Suppressor macrophage treated with lipopolysaccharide for 4 hours (primary cell): Measurements from ENCODE around the gene CD1B.
"Not testable (repeated sequence)": the region's sequence is repeated elsewhere in the genome, so short reads cannot be mapped to it uniquely, and the experiment has no call there.

Experiments used
- DNase-seq: peaks from one replicate; pipeline ENCODE4 v3.0.0-alpha.2; 2020

CD1B gene

DNA sequence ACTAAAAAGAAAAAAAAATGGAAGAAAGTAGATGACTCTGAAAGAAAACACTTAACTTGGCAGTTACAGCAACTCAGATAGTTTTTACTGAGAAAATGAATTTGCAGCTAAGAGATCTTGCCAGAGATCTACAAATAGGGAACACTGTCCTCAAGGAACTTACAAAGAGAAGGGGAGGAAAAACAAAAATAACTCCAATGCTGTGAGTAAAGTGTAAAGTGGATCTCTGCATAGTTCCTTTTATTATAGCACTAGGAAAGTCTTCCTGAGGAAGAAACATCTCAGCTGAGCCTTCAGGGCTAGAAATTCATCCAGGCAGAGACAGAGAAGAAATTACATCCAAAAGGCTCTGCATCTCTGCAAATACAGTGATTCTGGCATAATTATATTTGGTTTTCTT lies 3.9 kb downstream of the CD1B start:
- peak; percentile 25 for DNase-seq

DNA sequence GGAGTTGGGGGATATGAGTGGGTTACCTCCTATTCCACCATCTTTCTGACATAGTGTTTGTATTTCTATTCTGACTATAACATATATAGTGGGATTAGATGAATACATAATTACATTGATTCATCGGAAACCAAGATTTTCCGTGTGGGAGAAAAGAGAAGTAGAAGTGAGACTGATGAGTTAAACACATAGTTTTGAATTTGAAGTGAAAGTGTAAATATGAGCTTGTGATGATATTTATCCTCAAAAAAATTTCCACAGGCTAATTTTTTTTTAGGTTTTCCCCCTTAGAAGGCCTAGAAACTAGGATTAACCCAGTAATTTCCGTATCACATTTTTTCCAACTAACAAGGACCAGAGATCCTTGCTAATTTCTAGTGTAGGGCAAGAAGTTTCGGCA lies 6.9 kb downstream of the CD1B start:
- DNase-seq = peak; percentile 87

DNA sequence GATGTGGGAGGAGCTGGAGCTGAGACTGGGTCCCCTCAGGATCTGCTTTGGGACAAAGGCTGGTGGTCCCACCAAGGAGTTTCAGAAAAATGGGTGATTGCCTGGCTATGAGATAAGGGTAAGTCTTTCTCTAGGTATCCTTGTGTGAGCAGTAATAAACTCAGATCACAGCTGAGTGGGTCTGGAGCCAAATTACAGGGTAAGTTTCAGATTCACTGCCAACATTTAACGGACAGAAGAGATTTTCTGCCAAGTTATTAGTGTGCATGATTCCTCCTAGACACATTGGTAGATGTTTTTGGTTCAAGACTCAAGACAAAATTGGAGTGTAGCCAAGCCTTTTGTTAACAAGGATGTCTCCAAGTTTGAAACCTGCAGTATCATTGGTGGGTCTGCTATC lies 7.5 kb downstream of the CD1B start:
- no peak for DNase-seq

DNA sequence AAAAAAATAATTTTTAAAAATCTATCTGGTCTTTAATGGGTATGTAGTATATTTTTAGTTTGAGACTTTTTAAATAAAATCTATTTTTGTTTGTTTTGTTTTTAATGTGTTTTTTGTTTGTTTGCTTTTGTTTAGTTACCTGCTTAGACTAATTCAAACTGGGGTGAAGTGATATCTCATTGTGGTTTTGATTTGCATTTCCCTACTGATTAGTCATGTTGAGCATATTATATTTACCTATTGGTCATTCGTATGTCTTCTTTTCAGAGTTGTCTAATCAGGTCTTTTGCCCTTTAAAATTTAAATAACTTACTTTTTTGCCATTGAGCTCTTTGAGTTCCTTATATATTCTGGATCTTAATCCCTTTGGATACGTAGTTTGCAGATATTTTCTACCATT lies 20.3 kb downstream of the CD1B start:
- DNase-seq = no peak

DNA sequence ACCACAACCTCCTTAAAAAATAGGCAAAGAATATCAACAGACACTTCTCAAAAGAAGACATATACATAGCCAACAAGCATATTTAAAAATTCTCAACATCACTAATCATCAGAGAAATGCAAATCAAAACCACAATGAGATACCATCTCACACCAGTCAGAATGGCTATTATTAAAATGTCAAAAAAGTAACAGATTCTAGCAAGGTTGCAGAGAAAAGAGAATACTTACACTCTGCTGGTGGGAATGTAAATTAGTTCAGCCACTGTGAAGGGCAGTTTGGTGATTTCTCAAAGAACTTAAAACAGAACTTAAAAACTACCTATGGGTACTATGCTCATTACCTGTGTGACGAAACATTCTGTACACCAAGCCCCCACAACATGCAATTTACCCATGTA lies 20.7 kb downstream of the CD1B start:
- no peak for DNase-seq

DNA sequence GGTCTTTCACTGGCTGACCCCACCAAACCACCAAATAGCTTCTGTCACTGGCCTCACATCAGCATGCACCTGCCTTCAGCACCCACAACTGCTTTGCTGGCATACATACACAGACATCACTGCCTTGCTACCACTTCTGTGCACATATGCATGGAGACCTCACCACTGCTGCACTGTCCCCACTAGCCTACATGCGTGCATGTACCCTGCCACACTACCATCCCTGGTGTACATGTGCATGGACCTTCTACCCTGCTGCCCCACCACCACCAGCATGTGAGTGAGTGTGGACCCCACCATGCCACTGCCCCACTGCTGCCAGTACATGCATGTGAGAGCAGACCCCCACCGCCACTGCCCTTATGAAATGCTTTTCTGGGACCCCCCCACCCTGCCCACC lies 35.5 kb downstream of the CD1B start:
- DNase-seq = no peak

DNA sequence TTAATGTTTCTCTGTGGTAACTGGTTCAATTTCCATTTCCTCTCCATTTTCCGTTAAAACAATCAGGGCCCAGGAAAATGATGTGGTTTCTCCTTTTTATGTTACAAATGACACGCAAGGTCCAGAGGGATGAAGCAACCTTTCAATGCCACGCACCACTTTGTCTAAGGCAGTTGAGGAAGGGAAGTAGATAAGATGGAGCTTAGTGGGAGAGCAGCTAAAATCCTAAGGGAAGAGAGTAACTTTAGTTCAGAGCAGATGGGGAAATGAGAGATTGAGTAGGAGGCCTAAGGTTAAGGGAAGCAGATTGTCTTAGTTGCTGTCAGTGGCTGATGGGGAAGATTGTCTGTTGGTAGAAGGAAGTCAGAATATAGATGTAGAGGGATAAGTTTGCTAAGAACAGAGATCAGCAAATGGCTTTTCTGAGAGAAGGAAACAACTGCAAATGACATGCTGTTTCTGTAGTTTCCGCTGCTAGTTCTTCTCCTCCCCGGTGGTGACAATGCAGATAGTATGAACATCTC lies 40.9 kb downstream of the CD1B start:
- DNase-seq = peak; percentile 67

DNA sequence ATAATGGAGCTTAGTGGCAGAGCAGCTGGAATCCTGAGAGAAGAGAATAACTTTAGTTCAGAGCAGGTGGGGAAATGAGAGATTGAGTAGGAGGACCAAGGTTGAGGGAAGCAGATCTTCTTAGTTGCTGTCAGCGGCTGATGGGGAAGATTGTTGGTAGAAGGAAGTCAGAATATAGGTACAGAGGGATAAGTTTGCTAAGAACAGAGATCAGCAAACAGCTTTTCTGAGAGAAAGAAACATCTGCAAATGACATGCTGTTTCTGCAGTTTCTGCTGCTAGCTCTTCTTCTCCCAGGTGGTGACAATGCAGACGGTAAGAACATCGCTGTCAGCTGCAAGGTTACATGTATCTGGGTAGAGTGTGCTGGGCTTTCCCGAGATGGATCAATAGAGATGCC lies 41.5 kb downstream of the CD1B start, which contains the start of gene CD1C:
Gene CD1C, plus strand, starts transcription at position 113 of the 400 bp plus-strand sequence. Its CDS starts 142 bp downstream, at position 255.
- peak; percentile 28 for DNase-seq

DNA sequence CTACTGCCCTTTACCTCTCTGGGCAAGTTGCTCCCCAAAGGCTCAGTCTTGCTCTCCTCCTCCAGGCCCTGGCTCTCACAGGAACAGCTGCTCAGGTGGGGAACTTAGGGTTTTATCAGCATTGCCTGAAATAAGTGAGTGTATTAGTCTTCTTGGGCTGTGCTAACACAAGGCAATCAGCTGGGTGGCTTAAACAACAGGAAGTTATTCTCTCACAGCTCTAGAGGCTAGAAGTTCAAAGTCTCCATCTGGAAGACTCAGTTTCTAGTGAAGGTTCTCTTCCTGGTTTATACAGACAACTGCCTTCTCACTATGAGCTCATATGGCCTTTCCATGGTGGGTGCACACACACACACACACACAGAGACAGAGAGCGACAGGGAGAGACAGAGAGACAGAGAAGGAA lies 44.4 kb downstream of the CD1B start:
- DNase-seq = peak; percentile 50

DNA sequence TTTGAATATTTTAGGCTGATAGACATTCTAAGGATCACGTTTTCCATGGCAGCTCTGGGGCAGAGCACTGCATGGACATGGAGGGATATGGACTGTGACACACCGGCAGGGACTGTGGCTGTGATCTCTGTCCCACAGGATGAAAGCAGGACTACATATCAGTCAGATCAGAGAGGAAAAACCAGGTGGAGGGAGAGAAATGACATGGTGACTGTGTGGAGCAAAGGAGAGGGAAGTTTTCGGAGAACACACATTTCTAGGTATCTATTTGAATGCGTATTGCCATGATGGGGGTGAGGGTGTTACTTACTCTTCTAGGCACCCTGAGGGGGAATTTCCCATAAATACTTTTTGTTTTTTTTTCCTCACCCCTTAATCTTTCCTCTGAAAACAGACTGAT lies 44.8 kb downstream of the CD1B start:
- DNase-seq = no peak

DNA sequence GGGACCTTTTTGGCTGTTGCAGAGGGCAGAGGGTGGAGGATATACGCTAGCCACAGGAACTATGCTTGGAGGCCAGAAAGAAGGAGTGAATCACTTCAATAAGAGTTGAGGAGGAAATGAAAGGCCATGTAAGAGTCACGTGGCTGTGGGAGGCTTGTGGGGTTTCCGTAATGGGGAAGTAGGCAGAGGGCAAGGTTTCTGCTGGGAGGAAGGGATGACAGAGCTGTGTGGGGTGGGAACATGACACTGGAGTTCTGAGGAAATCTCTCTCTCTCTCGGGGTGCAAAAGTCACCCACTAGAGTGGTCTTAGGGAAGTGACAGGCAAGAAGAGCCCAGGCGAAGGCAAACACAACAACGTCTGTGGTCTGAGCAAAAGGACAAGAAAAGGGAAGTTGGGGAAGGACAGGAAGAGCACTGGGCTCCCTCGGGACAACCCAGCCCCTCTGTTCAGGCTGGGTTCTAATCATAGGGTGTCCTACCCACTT lies 45.5 kb downstream of the CD1B start:
- DNase-seq = peak; percentile 98

DNA sequence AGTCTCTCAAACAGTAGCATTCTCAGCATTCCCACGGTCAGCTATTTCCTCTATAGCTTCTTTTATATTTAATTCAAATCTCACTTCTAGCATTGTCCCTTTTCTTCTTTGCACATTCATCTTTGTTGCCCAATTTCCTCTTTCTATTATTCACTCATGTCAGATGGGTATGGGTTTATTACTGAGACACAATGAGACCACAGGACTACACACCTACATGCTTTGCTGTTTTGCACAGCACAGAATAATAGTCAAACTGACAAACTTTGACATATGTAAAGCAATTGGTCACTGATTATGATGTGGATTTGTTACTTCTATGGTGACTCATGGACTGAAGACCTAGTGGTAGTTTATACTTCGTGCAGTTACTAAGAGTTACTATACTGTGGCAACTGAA lies 47.4 kb downstream of the CD1B start:
- DNase-seq = peak; percentile 88

DNA sequence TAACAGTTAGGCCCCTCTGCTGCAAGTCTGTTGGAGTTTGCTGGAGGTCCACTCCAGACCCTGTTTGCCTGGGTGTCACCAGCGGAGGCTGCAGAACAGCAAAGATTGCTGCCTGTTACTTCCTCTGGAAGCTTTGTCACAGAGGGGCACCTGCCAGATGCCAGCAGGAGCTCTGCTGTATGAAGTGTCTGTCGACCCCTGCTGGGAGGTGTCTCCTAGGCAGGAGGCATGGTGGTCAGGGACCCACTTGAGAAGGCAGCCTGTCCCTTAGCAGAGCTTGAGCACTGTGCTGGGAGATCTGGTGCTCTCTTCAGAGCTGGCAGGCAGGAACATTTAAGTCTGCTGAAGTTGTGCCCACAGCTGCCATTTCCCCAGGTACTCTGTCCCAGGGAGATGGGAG lies 48.9 kb downstream of the CD1B start:
- not testable (repeated sequence) for DNase-seq
